Stimulated activated CD8-positive, alpha-beta memory T cell treated with anti-CD3 and anti-CD28 coated beads, Interleukin-2, amount 100 ng/mL, for 48 hours (primary cell): ENCODE results near the gene SLC47A2.
A peak's percentile ranks its signal among the peaks of the same experiment; 100 is the strongest.

Experiments
- DNase-seq, 2 donors: peaks; one replicate each; pipeline ENCODE4 v3.0.0-alpha.2; 2020; ENCODE audit warnings: low read depth in 2 of 2

The SLC47A2 gene

DNA sequence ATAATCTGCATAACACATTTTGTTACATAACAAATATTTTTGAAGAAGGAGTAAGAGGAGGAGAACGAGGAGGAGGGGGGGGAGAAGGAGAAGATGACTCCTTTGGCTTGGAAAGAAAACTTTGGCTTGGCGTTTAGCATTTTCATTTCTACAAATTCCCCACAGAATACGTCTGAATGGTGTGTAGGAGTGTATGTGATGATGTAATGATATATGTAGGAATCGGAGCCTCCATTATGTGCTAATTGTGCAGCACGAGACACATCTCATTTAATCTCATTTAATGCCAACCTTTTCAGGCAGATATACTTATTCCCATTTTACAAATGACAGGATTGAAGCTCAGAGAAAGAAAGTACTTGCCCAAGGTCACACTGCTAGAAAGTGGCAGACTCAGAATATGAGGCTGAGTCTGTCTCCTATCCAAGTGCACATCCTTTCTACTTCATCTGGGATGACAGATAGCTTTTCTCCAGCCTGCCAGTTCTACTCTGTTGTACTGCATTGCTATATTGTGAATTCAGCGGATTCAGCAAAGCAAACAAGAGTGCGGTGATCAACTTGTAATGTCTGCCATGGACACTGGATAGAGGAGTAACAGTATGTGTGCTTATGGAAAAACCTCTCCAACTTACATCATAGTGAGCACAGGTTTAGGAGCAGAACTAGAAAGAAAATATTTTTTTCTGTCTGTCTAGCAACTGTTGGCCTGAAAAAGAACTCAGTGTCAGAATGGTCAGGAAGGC is 10.4 kb upstream of the SLC47A2 start:
- no peak for DNase-seq

DNA sequence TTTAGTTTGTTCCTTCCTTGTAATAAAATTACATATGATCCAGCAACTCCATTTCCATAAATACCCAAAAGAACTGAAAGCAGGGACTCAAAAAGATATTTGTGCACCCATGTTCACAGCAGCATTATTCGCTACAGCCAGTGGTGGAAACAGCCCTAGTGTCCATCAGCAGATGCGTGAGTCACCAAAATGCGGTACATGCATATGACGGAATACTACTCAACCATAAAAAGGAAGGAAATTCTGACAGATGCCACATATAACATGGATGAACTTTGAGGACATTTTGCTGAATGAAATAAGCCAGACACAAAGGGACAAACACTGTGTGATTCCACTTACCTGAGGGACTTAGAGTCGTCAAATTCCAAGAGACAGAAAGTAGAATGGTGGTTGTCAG is 9.1 kb upstream of the SLC47A2 start:
- no peak for DNase-seq

DNA sequence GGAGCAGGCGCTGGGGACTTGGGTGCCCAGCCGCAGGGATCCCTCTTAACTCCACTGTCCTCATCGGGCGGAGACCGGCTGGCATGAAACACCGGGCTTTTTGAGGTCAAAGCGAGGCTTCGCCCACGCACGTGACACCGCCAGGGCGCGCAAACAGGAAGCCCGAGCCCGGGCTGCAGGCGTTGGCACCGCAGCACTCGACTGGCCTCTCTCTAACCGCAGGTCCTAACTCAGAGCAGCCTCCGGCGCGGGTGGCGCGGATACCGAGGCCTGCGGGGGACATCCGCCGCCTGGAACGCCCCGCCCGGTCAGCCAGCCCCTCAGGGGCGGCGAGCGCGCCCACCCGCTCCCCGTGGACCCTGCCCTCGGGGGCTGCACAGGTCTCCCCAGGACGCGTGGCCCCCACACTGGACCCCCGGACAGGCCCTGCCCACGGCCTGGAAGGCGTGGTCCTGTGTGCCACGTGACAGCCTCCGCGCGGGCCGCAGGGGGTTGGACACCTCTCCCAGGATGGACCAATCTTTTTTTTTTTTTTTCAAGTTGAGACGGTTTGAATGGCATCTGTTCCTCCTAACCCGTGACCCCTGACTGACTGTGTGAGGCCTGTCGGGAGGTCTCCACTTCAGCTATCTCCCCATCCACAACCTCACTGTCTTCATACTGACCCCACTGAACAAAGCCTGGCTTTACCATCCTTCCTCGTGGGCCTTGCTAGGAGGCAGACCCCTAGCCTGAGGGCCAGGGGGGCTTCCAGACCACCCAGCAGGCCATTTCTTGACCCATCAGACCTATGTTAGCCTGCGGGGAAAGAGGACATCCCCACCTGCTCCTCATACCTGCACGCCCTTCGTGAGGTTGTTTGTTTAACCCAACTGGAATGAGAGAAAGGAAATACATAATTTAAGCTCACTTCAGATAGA is 8.4 kb upstream of the SLC47A2 start:
- peak; percentile 28 to 29 for DNase-seq

DNA sequence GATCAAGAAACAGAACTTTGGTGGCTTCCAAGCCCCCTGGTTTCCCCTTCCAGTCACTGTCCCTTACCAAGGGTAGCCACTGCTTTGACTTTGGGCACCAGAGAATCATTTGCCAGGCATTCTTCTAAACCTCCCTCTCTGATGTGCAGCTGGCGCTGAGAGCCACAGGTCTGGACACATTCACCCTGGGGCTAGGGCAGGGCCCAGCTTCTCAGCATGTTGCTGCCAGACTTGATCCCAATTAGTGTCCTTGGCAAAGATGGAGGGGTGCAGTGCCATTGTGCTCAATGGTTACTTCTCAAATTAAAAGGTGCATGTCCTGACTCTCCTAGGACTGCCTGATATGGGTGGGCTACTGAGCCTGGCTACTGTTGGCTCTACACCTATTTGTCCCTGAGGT is 7.6 kb upstream of the SLC47A2 start:
- DNase-seq: no peak

DNA sequence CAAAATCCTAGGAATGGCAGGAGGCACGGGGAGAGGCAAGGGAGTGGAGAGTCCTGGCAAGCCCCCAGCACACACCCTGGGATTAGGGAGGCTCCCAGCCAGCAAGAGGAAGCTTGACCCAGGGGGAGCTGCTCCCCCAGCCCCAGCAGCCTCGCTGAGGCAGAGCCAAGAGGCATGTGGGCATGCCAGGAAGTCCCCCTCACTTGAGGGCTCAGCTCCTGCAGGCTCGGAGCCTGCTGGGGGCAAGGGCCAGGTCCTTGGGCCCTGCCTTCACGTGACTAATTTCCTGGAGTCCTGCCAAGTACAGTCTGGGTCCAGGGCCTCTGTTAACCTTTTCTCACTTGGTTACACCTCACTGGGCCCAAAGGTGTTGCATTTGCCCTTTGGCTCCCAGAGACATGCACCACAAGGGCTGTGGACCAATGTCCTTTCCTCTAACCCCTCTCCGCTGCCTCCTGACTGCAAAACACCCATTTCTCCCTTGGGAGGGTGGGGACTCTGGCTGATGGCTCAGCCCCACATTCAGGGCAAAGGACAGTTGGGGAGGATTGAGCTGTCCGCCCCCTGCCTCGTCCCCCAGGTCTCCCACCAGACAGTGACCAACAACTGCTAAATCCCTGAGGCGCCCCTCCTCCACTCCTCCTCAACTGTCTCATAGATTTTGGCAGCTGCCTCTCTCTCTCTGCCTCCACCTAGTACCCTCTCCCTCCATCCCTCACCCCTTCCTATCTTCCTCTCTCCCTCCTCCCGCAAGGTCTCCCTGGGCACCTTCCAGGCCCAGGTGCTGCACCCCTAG is 4.4 kb upstream of the SLC47A2 start:
- no peak for DNase-seq

DNA sequence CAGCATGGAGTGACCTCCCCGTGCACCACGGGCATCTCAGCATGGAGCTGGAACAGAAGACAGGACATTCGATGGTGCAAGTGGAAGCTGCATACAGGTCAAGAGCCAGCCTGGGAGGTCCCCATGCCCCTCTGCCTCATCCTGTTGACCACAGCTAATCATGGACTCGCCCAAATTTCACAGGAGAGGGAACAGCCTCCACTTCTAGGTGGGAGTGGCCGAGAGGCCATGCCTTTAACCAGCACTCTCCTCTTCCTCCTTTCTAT is 3.8 kb upstream of the SLC47A2 start:
- no peak for DNase-seq

DNA sequence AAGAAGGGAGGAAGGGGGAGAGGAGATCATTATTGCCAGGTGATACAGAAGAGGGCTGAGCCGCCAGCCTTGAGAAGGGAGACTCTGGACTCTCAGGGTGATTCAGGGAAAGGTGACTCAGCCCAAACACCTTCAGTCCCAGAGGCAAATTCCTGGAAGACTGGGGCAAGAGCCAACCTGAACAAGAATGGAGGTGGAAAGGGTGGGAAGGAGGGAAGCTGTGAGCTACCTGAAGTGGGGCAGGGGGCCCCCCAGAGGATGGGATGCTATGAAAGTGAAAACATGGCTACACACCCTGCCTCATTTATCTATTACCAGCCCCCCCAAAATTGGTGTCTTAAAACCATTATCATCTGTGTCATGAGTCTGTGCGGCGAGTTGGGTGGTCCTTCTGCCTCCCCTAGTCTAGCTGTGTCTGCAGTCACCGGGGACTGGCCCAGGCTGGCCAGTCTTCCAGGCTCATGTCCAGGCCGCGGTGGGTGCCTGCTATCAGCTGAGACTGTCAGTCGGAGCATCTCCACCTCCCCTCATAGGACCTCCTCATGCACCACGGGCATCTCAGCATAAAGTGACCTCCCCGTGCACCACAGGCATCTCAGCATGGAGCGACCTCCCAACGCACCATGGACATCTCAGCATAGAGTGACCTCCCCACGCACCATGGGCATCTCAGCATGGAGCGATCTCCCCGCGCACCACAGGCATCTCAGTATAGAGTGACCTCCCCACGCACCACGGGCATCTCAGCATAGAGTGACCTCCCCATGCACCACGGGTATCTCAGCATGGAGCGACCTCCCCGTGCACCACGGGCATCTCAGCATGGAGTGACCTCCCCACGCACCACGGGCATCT is 3.2 kb upstream of the SLC47A2 start:
- no peak for DNase-seq

DNA sequence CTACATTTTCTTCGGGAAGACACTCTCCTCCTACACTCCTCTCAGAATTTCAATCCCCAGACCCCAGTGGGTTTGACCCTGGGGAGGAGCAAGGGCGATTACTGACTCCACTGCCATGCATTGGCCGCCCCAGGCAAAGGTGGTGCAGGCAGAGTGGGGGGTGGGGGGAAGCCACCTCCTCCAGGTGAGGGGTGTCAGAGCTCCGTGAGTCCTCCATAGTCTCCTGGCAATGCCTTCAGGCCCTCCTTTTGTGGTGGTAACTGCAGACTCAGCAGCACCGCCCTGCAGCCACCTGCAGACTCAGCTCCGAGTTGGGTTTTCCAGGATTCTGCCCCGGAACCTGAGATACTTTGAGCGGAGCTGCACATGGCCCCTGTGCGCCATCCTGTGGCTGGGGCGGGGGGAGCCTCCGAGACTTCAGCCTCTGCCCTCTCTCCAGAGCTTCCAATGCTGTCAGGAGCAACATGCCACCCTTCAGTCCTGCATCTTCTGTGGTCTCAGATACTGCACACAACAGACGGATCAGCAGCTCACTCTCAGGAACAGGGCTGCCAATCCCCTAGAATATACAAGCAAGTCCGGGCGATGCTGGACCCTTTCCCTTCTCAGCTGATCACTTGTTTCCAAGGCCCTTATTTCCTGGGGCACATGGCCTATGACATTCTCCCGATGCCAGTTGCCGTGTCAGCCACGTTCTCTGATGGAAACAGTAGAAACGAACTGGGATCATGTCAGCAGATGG is 2.4 kb upstream of the SLC47A2 start:
- DNase-seq: no peak

DNA sequence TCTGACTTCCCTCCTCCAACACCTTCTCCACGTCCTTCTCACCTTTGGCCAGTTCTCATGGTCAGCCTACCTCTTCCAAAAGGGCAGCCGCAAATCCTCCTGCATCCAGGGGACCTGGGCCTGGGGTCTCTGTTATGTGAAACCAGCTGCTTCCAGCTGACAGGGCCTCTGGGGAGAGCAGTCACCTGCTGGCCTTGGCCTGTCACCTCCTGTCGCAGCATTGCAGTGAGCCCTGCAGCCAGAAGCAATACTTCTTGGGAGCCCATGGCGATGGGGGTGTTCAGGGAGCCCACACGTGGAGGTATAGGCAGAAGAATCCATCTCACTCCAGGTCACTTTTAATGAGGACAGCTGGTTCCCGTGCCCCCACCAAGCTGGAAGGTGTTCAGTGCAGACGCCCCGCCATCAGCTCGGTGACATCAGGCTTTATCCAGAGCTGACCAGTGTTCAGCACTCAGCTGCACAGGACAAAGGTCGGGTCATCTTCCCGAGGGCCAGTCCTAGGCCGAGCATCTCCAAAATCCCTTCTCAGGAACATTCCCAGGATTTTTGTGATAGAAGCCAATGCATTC is 1.7 kb upstream of the SLC47A2 start:
- no peak for DNase-seq

DNA sequence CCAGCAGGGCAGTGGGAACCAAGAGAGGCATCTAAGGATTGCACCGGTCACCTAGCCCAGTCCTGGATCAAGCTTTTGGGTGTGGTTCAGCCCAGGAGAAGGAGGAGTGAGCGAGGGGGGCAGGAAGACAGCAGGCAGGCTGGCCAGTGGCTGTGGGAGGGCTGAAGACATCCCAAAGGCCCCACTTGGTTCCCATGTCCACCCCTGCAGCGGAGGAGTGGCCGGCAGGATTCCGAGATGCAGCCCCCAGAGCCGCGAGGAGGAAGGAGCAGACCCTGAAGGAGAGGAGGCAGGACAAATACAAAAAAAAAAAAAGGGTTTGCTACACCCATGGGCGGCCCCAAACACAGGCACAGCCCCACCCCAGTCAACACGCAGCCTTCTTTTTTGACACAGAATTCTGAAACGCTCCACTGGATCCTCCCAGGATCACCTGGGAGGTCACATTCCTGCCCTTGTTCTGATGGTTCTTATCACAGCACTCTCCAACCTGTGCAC is 1.1 kb upstream of the SLC47A2 start:
- DNase-seq: no peak

DNA sequence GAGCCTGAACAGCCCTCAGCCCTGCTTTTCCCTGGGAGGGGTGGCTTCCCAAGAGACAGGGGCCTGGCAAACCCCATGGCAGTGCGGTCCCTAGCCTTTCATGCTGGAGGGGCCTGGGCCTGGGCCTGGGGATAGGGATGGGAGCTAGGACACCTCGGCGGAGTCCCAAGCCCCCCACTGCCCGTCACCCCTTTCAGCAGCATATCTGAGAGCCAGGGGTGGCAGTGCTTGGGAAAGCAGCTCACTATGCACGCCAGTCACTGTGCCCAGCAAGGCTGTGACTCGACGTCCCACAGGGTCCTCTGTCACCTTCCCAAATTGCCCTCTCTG is 612 bp upstream of the SLC47A2 start:
- no peak for DNase-seq

DNA sequence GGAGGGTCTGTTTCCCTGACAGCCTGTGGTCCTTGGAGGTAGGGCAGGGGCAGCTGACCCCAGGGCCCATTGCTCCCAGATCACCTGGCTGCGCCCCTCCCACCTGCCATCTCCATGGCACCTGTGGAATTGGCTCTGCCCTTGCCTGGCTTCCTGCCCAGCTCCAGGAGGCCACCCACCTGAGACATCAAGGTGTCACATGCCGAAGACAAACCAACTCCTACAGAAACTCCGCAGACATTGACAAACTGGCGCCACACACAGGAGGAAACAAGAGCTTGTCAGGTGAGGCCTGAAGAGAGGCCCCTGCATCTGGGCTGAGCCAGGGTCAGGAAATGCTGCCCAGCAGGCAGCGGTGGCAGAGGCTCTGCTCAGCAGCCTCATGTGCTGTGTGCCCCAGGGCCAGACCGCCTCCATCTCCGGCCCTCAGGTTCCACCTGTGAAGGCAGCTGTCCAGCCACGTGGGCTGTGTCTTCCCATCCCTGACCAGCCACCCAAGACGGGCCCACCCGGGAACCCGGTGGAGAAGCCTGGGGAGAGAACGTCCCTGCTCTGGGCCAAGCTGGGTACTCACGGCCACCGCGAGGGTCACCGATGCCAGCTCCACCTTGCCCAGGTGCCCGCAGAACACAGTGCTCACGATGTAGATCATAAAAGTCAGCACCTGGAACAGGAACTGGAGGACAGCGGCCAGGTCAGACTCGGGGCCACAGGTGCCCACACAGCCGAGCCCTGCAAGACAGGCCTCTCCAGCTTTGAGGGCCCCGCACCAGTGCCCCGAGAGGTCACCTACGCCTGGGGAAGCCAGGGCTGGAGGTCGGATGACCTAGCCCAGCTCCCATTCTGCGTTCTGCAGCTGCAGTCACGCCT is 1.6 kb downstream of the SLC47A2 start:
- no peak for DNase-seq

DNA sequence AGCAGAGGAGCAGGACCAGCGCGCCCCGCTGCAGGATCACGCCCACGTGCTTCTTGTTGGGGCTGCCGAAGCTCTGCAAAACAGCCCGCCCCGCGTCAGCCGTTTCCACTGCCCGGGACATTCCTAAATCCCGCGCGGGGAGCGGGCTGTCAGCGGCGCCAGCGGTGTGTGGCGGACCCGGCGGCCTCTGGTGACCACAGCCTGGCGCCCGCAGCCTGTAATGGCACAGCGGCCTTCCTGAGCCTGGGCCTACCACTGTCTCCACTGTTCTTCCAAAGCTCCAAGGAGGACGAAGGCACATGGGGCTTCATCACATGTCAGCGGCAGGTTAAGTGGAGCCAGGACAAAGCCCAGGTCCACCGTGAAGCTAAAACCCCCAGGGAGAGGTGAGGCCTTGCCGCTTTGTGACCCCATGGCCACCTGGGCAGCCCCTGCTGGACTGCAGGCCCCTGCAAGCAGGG is 2.5 kb downstream of the SLC47A2 start:
- DNase-seq: no peak

DNA sequence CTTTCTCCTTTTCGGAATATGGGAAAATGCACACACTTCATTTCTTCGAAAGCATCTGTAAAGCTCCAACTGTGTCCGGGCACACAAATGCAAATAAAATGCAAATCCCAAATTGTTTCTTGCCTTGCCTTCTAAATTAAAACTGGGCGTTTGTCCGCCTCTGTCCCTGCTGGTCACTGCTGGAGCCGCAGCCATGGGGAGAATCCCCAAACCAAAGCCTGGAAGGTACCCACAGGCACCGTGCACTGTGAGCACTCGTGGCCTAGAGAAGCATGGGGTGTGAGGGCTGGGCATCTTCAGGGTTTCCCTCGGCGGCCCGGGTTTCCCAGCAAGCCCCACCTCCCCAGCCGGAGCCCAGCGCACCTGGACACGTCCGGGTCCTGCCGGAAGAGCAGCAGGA is 2.9 kb downstream of the SLC47A2 start:
- DNase-seq: no peak

DNA sequence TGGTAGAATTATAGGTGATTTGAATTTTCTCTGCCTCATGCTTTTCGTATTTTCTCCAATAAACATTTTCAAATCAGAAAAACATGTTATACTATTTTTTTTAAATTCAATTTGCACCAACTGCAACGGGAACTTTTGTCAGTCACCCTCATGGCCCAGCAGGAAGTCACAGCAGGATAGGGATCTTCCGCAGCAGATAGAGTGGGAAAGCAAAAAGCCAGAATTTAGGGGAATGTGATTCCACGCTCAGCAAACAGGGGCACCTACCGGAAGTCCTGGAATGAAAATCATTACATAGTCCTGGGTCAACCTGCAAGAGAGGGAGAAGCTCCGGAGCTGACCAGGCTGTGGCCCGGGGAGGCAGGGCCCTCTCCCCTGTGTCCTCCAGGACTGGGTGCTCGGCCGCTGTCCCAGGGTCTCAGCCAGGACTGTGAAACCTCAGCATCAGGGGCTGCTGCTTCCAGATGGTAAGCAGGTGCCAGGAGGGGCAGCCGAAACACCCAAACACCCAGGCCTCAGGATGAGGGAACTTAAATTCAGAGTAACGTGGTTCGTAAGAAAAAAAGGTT is 3.9 kb downstream of the SLC47A2 start:
- DNase-seq: no peak

DNA sequence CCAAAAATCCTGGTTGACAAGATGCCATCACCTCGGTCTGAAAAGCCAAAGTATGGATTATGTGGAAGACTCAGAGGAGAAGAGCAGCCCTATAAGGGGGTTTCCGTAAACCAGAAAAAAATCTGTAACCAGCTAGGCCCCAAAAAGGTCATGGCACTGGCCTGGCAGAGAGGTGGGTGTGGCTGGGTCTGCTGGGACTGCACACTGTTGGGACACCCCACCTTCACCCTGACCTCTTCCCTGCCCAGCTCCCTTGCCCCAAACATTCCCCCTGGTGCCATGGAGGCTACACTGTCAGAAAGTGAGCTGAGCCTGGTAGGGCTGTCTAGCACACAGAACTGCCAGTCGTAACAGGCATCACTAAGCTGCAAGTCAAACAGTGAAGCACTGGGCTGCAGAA is 6.5 kb downstream of the SLC47A2 start:
- DNase-seq: no peak

DNA sequence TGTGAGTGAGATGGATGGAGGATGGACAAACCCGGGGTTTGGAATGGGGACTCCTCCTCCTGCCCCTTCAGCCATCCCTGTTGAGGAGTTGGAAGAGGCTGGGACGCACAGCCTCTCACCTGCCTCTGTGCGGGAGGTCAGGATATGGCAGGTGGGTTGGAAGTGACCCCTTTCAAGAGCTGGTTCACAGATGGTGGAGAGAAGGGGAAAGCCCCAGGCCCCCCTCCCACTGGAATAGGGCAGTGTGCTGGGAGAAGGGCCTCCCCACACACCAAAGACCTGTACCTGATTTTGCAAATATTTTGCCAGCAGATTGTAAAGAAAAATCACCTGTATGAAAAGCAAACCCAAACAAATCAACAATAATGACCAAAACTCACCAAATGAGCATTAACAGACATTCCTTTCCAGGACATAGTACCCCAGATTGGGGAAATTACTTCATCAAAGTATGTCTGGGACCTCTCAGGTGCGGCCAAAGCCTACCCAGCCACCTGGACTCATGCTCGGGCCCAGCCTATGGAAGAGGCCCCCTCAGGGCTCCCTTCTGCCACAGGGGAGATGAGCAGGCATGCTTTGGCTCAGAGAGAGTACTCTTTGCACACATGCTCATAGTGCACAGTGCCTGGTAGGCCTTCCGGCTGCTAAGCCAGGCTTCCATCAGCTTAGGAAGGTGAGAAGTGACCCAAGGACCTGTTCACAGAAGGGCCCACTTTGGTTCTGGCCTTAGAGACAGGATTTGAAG is 7.8 kb downstream of the SLC47A2 start:
- DNase-seq: no peak

DNA sequence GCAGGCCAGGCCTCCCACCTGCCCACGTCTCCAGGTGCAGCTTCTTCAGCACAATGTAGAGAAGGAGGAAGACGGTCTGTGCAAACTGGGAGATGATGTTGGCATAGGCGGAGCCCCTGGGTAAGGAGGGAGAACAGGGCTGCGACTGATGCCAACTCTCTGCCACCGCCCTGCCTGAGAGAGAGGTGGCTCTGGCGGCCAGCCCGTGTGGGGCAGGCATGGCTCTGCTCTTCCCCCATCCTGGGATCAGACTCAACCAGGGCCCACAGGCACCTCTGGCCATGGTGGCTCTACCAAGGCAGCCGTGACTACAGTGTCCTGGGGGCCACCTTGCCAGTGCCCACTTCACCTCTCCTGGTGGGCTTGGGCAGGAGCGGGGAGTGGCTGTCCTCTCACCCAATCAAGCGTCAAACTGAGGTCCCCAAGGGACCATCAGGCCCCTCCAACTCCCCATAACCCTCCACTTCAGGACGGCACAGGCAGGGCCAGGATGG is 8.6 kb downstream of the SLC47A2 start:
- DNase-seq: no peak
